Upper lobe of left lung (tissue), 6 donors: Measurements from ENCODE around the gene CLMP. TPM values are rescaled to one million over a fixed set of nuclear protein-coding genes. Genes with fewer than 3 reads are reported as not detected.

Source experiments
- ATAC-seq, 2 donors: fragments of 200-7000 bp; cut with Tn5 transposase; one replicate each; pipeline ENCODE4 v1.9.1; 2022; ENCODE audit warnings: mild to moderate bottlenecking in 2 of 2, moderate library complexity in 2 of 2; ENCODE audit not compliant: low FRiP score in 2 of 2
- DNase-seq, 2 donors: peaks; one replicate each; pipeline ENCODE4 v3.0.0-alpha.2; 2019 to 2020
- H3K27ac ChIP-seq, 4 donors: fragments of 200-600 bp; sonication (generic); one replicate each; pipeline ENCODE4 v1.5.1; 2016 to 2019
- H3K27me3 ChIP-seq, 4 donors: fragments of 200-600 bp; sonication (generic); one replicate each; pipeline ENCODE4 v1.5.1; 2017 to 2019
- H3K36me3 ChIP-seq, 4 donors: fragments of 200-600 bp; sonication (generic); one replicate each; pipeline ENCODE4 v1.5.1; 2016 to 2019
- H3K4me1 ChIP-seq, 4 donors: fragments of 200-600 bp; sonication (generic); one replicate each; pipeline ENCODE4 v1.5.1; 2018 to 2019
- H3K4me3 ChIP-seq, 4 donors: fragments of 200-600 bp; sonication (generic); one replicate each; pipeline ENCODE4 v1.5.1; 2017 to 2019; ENCODE audit warnings: mild to moderate bottlenecking in 2 of 4, moderate library complexity in 1 of 4
- H3K9me3 ChIP-seq, 4 donors: fragments of 200-600 bp; sonication (generic); one replicate each; pipeline ENCODE4 v1.5.1; 2018 to 2019
- EP300 ChIP-seq, 4 donors: sonication (generic); formaldehyde crosslinking; IDR thresholded peaks; one replicate each; pipeline ENCODE4 v1.5.1; 2017; ENCODE audit warnings: antibody characterized with exemption in 4 of 4, control low read depth in 2 of 4
- POLR2A ChIP-seq, 4 donors: fragments of 450-650 bp; IDR thresholded peaks; one replicate each; pipeline ENCODE4 v1.5.1; 2016 to 2017; ENCODE audit warnings: antibody characterized with exemption in 4 of 4, mild to moderate bottlenecking in 2 of 4
- POLR2AphosphoS5 ChIP-seq, 2 donors: sonication (generic); formaldehyde crosslinking; IDR thresholded peaks; one replicate each; pipeline ENCODE4 v1.5.1; 2017; ENCODE audit warnings: antibody characterized with exemption in 2 of 2
- WGBS, 2 donors: methylation state at CpG; one replicate each; pipeline ENCODE4 v1.1.5; 2017 to 2018; 5-methylcytosine and 5-hydroxymethylcytosine counted together
- total RNA-seq, 6 donors: library from RNA; depleted of rRNA in 4 of 6; stranded (reverse); fragments of >200 nt in 4 of 6; gene quantifications; one replicate each; pipeline versions ENCODE4 v1.1.0 to v1.2.1, GENCODE V29; 2016 to 2021
- TF ChIP-seq, protein P1 (sequence below), 6 experiments: fragments of 450-650 bp in 4 of 6; fragments of 200-600 bp in 2 of 6; sonication (generic) in 2 of 6; IDR thresholded peaks; one replicate each; pipeline ENCODE4 v1.5.1; 2016 to 2019; ENCODE audit warnings: antibody characterized with exemption in 6 of 6
- donor health status: DM: no; HTN: no; CAD: no; lungs with moderate emphysema.
- donor health status: DM: no; HTN: yes; CAD: no; lungs with severe emphysema.

The CLMP gene
- total RNA-seq, 6 donors from 2014 or later = 6.0 to 23.4 (median 15.3) TPM

DNA sequence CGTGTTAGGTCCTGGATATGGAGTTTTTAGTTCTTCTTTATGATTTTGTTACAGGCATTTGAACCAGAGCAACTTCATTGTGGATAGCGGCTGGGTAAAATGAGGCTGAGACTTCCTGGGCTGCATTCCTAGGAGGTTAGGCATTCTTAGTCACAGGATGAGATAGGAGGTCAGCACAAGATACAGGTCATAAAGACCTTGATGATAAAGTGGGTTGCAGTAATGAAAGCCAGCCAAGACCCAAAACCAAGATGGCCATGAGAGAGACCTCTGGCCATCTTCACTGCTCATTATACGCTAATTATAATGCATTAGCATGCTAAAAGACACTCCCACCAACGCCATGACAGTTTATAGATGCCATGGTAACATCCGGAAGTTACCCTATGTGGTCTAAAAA is 23.4 kb upstream of the CLMP start:
- Histone ChIP-seq H3K27me3 (no peaks in the 10 kb centered on the region), H3K4me3 (no peak overlapping the region), H3K27ac (no peak overlapping the region), H3K36me3 (no peaks in the 10 kb centered on the region), H3K4me1 (no peaks in the 10 kb centered on the region), H3K9me3 (peaks cover 0 to 7% (median 0%) of the 10 kb centered on the region in 4 donors)
- ATAC-seq (no peak), DNase-seq (no peak)
- WGBS, 2 donors = 82 to 85% methylated on average over 5 of the region's 5 CpGs
- no peak for TF ChIP-seq POLR2A (IDR thresholded peaks at IDR 0.05)
- TF ChIP-seq EP300 (IDR thresholded peaks at IDR 0.05) = no peak
- TF ChIP-seq, protein P1, sequence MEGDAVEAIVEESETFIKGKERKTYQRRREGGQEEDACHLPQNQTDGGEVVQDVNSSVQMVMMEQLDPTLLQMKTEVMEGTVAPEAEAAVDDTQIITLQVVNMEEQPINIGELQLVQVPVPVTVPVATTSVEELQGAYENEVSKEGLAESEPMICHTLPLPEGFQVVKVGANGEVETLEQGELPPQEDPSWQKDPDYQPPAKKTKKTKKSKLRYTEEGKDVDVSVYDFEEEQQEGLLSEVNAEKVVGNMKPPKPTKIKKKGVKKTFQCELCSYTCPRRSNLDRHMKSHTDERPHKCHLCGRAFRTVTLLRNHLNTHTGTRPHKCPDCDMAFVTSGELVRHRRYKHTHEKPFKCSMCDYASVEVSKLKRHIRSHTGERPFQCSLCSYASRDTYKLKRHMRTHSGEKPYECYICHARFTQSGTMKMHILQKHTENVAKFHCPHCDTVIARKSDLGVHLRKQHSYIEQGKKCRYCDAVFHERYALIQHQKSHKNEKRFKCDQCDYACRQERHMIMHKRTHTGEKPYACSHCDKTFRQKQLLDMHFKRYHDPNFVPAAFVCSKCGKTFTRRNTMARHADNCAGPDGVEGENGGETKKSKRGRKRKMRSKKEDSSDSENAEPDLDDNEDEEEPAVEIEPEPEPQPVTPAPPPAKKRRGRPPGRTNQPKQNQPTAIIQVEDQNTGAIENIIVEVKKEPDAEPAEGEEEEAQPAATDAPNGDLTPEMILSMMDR (IDR thresholded peaks at IDR 0.05) = no peak
- no peak for TF ChIP-seq POLR2AphosphoS5 (IDR thresholded peaks at IDR 0.05)

DNA sequence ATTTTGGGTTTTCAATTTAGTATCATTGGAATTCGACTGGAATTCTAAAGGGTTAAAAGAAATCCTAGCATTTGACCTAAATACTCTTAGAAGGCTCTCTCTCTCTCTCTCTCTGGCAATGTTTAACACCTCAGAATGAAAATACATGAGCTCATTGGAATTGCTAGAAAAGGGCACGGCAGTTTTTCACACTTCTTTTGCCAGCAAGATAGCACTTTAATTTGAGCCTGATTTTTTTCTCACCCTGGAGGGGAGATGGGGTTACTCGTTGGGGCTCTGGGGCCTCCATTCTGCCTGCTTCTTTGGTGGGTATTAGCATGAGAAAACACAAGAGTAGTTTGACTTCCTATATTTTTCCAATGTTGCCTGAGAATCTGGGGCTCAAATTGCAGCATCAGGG is 22.8 kb upstream of the CLMP start:
- Histone ChIP-seq H3K27ac (no peak overlapping the region), H3K27me3 (no peaks in the 10 kb centered on the region), H3K36me3 (no peaks in the 10 kb centered on the region), H3K4me1 (no peaks in the 10 kb centered on the region), H3K4me3 (no peak overlapping the region), H3K9me3 (peaks cover 0 to 7% (median 0%) of the 10 kb centered on the region in 4 donors)
- DNase-seq (no peak), ATAC-seq (no peak)
- whole genome bisulfite sequencing, 2 donors = 29 to 32% methylated on average over 3 of the region's 3 CpGs
- TF ChIP-seq EP300 (IDR thresholded peaks at IDR 0.05) (no peak), POLR2A (IDR thresholded peaks at IDR 0.05) (no peak), POLR2AphosphoS5 (IDR thresholded peaks at IDR 0.05) (no peak)
- TF ChIP-seq, protein P1 (IDR thresholded peaks at IDR 0.05) = no peak

DNA sequence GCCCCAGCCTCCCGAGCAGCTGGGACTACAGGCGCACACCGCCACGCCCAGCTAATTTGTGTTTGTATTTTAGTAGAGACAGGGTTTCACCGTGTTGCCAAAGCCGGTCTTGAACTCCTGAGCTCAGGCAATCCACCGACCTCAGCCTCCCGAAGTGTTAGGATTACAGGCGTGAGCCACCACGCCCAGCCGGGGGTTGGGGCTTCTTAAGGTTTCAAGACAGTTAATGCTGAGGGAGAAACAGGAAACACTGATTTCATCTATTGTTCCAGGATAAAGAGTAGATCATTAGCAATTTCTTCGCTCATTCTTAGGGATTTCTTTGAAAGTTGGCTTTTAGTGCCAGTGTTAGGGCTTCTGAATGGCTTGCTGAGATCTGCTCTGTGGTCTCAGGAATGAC is 21.2 kb upstream of the CLMP start:
- Histone ChIP-seq H3K27ac (no peak overlapping the region), H3K4me1 (no peaks in the 10 kb centered on the region), H3K27me3 (no peaks in the 10 kb centered on the region), H3K36me3 (no peaks in the 10 kb centered on the region), H3K4me3 (no peak overlapping the region), H3K9me3 (no peaks in the 10 kb centered on the region)
- WGBS, 2 donors = 77 to 86% methylated on average over 11 to 12 of the region's 12 CpGs
- DNase-seq (no peak), ATAC-seq (no peak)
- no peak for TF ChIP-seq EP300 (IDR thresholded peaks at IDR 0.05)
- TF ChIP-seq, protein P1 (IDR thresholded peaks at IDR 0.05) = no peak
- no peak for TF ChIP-seq POLR2AphosphoS5 (IDR thresholded peaks at IDR 0.05)

DNA sequence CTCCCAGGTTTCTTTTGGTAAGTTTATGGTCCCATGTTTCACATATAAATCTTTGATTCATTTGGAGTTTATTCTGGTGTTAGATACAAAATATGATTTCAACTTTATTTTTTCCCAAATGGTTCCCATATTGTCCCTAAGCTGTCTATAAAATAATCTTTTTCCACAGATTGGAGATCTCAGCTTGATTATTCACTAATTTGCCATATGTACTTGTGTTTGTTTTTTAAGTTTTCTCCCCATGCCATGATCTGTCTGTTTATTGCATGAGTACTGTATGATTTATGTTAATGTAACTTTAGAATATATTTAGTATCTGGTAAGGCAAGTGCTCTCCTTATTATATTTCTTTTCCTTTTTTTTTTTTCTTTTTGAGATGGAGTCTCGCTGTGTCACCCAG is 19.9 kb upstream of the CLMP start:
- WGBS, 2 donors = 94 to 100% methylated on average over 1 of the region's 1 CpG
- no peaks in the 10 kb centered on the region for H3K36me3 ChIP-seq
- H3K9me3 ChIP-seq = no peaks in the 10 kb centered on the region
- TF ChIP-seq EP300 (IDR thresholded peaks at IDR 0.05) (no peak), POLR2A (IDR thresholded peaks at IDR 0.05) (no peak), POLR2AphosphoS5 (IDR thresholded peaks at IDR 0.05) (no peak)
- TF ChIP-seq, protein P1 (IDR thresholded peaks at IDR 0.05) = no peak
- no peak overlapping the region for H3K27ac ChIP-seq
- no peaks in the 10 kb centered on the region for H3K27me3 ChIP-seq
- H3K4me1 ChIP-seq = no peaks in the 10 kb centered on the region
- no peak for ATAC-seq
- H3K4me3 ChIP-seq = no peak overlapping the region
- DNase-seq = no peak

DNA sequence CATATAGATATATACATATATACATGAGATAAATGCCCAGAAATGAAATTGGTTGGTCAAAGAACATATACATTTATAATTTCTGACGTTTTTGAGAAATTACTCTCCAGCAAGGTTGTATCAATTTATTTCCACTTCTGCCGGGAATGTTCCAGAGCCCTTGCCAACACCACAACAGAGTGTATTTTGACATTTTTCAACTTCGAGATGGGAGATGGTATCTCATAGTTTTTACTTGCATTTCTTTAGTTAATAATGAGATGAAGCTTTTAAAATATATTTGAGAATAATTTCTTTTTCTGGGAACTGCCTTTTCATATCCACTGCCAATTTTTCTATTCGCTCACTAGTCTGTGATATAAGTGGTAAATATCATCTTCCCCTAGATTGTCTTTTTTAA is 19.3 kb upstream of the CLMP start:
- Histone ChIP-seq H3K9me3 (no peaks in the 10 kb centered on the region), H3K4me3 (no peak overlapping the region), H3K27me3 (no peaks in the 10 kb centered on the region), H3K4me1 (no peaks in the 10 kb centered on the region), H3K36me3 (no peaks in the 10 kb centered on the region), H3K27ac (no peak overlapping the region)
- 69 to 71% methylated on average over 4 of the region's 4 CpGs for WGBS, 2 donors
- ATAC-seq = no peak
- no peak for DNase-seq
- TF ChIP-seq, protein P1 (IDR thresholded peaks at IDR 0.05) = no peak
- no peak for TF ChIP-seq POLR2A (IDR thresholded peaks at IDR 0.05)
- TF ChIP-seq EP300 (IDR thresholded peaks at IDR 0.05) = no peak
- TF ChIP-seq POLR2AphosphoS5 (IDR thresholded peaks at IDR 0.05) = no peak
